Retina (tissue), 1 donor: ENCODE data around the gene SULT1C3.

Experiments used
- DNase-seq: peaks from one replicate; pipeline ENCODE4 v3.0.0-alpha.2; 2016

Gene SULT1C3

GRCh38 chr2:108309903-108310302 is 70.1 kb downstream of the SULT1C3 start:
- DNase-seq = no peak
